B cell (primary cell): ENCODE data around the gene LCE2C.

Source experiments
- EZH2 ChIP-seq: IDR thresholded peaks from 2 replicates; pipeline ENCODE4 v1.6.1; 2012; ENCODE audit warnings: borderline replicate concordance, low read depth, mild to moderate bottlenecking, moderate library complexity, low read length; ENCODE audit not compliant: insufficient read depth, poor library complexity, severe bottlenecking
- TF ChIP-seq, protein P1 (sequence below): fragments of 200-600 bp; IDR thresholded peaks from one replicate; pipeline ENCODE4 v1.8.0; 2022; ENCODE audit warnings: antibody characterized with exemption, mild to moderate bottlenecking

DNA sequence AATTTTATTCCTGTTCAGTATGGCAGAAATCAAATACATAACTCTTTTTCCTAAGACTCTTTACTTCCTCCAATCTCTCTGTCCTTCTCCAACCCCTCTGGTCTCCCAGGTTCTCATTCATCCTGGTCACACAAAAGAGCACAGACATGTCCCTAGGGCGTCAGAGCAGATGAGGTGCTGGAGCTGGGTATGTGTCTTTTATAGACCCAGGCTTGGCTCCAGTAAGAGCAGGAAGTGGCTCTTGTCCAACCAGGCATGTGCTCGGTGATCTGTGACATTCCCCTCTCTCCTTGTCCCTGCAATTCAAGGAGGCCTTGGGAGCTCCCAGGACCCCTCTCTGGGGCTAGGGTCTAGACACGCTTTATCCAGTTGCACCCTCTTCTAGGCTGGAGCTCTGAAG lies 29.9 kb upstream of the LCE2C start:
- no peak for TF ChIP-seq EZH2
- TF ChIP-seq, protein P1, sequence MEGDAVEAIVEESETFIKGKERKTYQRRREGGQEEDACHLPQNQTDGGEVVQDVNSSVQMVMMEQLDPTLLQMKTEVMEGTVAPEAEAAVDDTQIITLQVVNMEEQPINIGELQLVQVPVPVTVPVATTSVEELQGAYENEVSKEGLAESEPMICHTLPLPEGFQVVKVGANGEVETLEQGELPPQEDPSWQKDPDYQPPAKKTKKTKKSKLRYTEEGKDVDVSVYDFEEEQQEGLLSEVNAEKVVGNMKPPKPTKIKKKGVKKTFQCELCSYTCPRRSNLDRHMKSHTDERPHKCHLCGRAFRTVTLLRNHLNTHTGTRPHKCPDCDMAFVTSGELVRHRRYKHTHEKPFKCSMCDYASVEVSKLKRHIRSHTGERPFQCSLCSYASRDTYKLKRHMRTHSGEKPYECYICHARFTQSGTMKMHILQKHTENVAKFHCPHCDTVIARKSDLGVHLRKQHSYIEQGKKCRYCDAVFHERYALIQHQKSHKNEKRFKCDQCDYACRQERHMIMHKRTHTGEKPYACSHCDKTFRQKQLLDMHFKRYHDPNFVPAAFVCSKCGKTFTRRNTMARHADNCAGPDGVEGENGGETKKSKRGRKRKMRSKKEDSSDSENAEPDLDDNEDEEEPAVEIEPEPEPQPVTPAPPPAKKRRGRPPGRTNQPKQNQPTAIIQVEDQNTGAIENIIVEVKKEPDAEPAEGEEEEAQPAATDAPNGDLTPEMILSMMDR, result no peak
